Sigmoid colon (tissue), 3 donors: ENCODE results near the gene PDZD4.

Experiments used
- POLR2A ChIP-seq, 2 donors: fragments of 450-650 bp; IDR thresholded peaks; one replicate each; pipeline ENCODE4 v1.6.1; 2016; ENCODE audit warnings: antibody characterized with exemption in 2 of 2, mild to moderate bottlenecking in 2 of 2, moderate library complexity in 2 of 2
- TF ChIP-seq, protein P1 (sequence below), 4 experiments: fragments of 450-650 bp in 3 of 4; fragments of 200-600 bp in 1 of 4; IDR thresholded peaks; one replicate each; pipeline ENCODE4 v1.5.1; 2016 to 2019; ENCODE audit warnings: antibody characterized with exemption in 4 of 4, mild to moderate bottlenecking in 3 of 4, moderate library complexity in 2 of 4

GRCh38 chrX:153783378-153784013 lies 46.8 kb downstream of the PDZD4 start:
- TF ChIP-seq, protein P1, sequence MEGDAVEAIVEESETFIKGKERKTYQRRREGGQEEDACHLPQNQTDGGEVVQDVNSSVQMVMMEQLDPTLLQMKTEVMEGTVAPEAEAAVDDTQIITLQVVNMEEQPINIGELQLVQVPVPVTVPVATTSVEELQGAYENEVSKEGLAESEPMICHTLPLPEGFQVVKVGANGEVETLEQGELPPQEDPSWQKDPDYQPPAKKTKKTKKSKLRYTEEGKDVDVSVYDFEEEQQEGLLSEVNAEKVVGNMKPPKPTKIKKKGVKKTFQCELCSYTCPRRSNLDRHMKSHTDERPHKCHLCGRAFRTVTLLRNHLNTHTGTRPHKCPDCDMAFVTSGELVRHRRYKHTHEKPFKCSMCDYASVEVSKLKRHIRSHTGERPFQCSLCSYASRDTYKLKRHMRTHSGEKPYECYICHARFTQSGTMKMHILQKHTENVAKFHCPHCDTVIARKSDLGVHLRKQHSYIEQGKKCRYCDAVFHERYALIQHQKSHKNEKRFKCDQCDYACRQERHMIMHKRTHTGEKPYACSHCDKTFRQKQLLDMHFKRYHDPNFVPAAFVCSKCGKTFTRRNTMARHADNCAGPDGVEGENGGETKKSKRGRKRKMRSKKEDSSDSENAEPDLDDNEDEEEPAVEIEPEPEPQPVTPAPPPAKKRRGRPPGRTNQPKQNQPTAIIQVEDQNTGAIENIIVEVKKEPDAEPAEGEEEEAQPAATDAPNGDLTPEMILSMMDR (IDR thresholded peaks at IDR 0.05): no peak
- TF ChIP-seq POLR2A (IDR thresholded peaks at IDR 0.05): no peak
